ENCODE results near the gene GAB4.
A peak's percentile ranks its signal among the peaks of the same experiment; 100 is the strongest.

GAB4 gene, protein sequence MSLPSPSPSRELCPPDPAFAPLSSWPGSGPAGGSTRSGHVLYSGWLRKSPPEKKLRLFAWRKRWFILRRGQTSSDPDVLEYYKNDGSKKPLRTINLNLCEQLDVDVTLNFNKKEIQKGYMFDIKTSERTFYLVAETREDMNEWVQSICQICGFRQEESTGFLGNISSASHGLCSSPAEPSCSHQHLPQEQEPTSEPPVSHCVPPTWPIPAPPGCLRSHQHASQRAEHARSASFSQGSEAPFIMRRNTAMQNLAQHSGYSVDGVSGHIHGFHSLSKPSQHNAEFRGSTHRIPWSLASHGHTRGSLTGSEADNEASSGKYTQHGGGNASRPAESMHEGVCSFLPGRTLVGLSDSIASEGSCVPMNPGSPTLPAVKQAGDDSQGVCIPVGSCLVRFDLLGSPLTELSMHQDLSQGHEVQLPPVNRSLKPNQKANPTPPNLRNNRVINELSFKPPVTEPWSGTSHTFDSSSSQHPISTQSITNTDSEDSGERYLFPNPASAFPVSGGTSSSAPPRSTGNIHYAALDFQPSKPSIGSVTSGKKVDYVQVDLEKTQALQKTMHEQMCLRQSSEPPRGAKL

DNA sequence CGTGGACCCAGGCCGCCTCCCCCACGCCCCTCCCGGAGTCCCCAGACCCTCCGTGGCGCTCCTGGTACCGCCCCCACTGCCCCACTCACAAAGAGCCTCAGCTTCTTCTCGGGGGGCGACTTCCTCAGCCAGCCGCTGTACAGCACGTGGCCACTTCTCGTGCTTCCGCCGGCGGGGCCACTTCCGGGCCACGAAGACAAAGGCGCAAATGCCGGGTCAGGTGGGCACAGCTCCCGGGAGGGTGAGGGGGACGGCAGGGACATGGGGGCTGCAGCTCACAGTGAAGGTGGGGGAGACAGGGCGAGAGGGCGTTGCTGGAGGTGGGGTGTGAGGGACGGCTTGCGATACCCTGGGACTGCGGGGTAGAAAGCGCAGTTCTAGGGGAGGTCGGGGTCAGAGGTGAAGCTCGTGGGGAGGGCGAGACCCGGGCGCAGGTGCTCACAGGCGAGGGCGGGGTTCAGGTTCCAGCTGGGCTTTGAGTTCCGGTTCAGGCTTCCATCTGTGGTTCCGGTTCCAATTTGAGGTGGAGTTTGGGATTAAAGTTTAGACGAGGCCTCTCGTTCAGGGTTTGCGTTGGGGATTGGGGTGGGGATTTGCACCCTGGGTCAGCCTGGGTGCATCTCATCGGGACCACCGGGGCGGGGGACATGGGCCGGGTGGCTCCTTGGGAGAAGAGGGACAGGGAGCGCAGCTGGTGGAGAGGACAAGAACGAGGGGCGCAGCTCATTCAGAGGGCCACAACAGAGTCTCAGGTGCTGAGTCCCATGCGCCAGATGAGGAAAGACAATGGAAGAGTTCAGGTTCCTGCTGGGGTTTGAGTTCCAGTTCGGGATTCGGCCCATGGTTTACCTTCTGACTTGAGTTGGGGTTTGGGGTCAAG, at the start of gene GAB4:
TSS of gene GAB4 (minus strand) at position 371 of the 880 bp plus-strand sequence. CDS start at position 263, 108 bp downstream.
- H3K4me3 ChIP-seq (ENCODE audit: low read depth, low read length) = no peak within 1 kb of the TSS
- TF ChIP-seq, protein P1, sequence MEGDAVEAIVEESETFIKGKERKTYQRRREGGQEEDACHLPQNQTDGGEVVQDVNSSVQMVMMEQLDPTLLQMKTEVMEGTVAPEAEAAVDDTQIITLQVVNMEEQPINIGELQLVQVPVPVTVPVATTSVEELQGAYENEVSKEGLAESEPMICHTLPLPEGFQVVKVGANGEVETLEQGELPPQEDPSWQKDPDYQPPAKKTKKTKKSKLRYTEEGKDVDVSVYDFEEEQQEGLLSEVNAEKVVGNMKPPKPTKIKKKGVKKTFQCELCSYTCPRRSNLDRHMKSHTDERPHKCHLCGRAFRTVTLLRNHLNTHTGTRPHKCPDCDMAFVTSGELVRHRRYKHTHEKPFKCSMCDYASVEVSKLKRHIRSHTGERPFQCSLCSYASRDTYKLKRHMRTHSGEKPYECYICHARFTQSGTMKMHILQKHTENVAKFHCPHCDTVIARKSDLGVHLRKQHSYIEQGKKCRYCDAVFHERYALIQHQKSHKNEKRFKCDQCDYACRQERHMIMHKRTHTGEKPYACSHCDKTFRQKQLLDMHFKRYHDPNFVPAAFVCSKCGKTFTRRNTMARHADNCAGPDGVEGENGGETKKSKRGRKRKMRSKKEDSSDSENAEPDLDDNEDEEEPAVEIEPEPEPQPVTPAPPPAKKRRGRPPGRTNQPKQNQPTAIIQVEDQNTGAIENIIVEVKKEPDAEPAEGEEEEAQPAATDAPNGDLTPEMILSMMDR (IDR thresholded peaks at IDR 0.05; ENCODE audit: borderline replicate concordance, insufficient read depth, low read depth, low read length) = no peak

DNA sequence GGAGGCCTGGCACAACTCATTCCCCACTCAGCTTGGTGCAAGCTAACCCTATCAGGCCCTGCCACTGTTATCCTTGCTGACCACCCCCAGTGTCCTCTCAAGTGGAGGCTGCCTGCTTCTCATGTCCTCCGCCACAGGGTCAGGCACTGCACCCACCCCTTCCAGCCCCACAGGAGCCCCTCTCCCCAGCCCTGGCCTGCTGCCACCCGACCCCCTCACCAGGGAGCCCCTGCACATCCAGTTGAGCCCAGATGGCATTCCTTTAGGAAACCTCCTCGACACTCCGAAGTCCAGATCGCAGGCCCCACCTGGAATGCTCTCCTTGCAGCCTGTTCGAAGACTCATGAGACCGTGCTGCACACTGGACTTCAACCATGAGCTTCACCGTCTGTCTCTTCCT, 48.8 kb upstream of the GAB4 start:
- no peak overlapping the region for H3K4me3 ChIP-seq (ENCODE audit: low read depth, low read length)
- TF ChIP-seq, protein P1 (IDR thresholded peaks at IDR 0.05; ENCODE audit: borderline replicate concordance, insufficient read depth, low read depth, low read length) = no peak

DNA sequence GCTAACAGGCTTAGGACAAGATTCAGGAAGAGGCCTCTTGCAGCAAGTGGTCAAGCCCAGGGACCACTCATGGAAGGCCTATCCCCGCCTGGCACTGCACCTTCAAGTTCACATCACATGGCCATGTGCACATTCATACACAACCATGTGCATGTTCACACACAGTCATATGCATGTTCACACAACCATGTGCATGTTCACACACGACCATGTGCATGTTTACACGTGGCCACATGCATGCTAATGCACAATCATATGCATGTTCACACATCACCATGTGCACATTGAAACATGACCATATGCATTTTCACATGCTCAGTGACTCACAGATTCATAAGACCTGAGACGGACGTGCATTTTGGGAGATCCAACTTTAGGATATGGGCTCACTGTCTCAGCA, 48.0 kb upstream of the GAB4 start:
- H3K4me3 ChIP-seq (ENCODE audit: low read depth, low read length) = no peak overlapping the region
- TF ChIP-seq, protein P1 (IDR thresholded peaks at IDR 0.05; ENCODE audit: borderline replicate concordance, insufficient read depth, low read depth, low read length) = no peak

DNA sequence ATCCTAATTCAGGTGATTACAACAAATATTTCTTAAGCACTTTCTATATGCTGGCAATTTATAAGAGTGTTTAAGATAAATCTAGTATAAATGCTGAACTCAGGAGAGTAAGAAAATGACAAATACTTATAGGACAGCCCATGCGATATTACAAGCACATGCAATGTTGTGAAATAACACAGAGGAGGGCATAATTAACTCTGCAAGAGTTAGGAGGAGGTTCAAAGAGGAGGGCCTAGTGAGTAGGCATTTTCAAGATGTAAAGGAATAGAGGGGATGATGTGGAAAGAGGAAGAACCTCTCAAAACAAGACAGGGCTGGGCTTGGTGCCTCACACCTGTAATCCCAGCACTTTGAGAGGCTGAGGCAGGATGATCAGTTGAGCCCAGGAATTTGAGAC, 39.6 kb upstream of the GAB4 start:
- no peak overlapping the region for H3K4me3 ChIP-seq (ENCODE audit: low read depth, low read length)
- TF ChIP-seq, protein P1 (IDR thresholded peaks at IDR 0.05; ENCODE audit: borderline replicate concordance, insufficient read depth, low read depth, low read length) = no peak

DNA sequence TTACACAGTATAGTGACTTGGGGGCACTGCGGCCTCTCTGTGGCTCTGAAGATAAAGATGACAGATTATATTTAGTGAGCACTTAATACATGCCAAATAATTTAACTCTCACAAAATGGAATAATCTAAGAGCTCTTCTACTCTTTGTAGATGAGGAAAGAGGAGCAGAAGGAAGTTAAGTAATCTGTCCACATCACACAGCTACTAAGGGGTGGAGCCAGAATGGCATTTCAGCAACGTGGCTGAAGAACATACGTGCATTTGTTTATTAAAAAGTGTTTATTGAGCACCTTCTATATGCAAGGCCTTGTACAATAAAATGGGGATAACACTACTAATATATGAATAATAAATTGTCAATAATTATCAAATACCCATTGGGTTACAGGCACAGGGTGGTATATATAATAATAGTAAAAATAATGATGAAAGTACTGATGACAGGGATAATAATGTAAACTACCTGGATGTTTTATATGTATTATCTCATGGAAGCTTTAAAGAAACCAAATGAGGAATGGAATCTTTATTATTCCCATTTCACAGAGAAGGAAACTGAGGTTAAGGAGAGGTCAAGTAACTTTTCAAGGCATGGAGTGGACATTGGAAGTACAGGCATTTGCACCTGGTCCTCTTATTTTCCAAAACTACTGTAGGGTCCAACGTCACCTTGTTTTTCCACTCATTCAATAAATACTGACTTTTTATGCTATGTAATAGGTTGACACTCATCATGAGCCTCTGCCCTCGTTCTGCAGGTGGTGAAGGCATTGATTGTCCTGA, 38.7 kb upstream of the GAB4 start:
- H3K4me3 ChIP-seq (ENCODE audit: low read depth, low read length) = no peak overlapping the region
- TF ChIP-seq, protein P1 (IDR thresholded peaks at IDR 0.05; ENCODE audit: borderline replicate concordance, insufficient read depth, low read depth, low read length) = no peak

DNA sequence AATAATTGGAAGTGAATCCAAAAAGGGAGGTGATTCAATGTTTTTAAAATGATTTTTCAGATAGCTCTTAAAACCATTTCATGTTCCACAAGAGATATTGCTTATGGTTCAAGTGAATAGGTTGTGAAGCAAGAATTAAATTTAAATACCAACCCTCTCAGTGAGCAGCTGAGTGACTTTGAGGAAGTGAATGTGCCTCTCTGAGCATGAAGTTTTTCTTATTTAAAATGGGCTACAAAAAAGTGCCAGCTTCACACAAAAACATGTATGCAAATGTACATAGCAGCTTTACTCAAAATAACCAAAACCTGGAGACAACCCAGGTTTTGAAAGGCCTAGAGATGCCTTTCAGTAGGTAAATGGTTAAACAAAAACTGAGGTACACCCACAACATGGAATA, 35.5 kb upstream of the GAB4 start:
- TF ChIP-seq, protein P1 (IDR thresholded peaks at IDR 0.05; ENCODE audit: borderline replicate concordance, insufficient read depth, low read depth, low read length) = no peak
- no peak overlapping the region for H3K4me3 ChIP-seq (ENCODE audit: low read depth, low read length)

DNA sequence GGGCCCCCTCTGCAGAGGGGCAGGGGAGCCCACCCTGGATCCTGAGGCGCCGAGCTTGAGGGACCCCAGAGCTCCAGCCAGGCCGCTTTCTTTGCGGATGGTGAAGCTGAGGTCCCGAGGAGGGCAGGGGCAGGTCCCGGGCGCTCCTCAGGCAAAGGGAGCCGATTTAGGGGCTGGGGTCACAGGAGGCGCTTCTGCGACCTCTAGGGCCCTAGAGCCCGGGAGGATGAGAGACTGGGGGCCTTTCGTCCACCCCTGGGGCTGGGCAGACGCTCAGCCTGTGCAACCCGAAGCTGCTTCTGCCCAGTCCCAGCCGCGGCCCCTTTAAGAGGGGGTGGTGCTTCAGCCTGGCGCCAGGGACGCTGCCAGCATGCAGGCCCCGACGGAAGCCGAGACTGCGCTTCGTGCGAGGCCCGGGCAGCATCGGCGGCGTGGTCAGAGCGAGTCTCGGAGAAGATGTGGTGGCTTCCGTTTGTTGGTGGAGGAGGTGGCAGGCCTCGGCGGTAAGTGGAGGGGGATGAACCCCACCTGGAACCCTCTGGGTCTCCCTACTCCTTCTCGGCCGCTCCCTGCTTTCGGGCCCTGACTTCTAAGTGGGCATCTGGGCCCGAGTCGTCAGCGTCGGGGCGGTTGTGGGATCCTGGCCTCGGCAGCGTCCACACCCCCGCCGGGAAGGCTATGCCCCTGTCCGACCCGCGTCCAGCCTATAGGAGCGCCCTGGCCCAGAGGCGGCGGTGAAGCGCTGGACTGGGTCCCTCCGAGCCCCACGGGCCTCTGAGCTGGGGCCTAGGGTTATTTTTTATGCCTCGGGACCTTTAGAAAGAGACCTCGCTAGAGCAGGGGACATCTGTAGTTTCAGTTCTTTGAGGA, 29.1 kb upstream of the GAB4 start:
- peak overlapping the region; percentile 61 for H3K4me3 ChIP-seq (ENCODE audit: low read depth, low read length)

DNA sequence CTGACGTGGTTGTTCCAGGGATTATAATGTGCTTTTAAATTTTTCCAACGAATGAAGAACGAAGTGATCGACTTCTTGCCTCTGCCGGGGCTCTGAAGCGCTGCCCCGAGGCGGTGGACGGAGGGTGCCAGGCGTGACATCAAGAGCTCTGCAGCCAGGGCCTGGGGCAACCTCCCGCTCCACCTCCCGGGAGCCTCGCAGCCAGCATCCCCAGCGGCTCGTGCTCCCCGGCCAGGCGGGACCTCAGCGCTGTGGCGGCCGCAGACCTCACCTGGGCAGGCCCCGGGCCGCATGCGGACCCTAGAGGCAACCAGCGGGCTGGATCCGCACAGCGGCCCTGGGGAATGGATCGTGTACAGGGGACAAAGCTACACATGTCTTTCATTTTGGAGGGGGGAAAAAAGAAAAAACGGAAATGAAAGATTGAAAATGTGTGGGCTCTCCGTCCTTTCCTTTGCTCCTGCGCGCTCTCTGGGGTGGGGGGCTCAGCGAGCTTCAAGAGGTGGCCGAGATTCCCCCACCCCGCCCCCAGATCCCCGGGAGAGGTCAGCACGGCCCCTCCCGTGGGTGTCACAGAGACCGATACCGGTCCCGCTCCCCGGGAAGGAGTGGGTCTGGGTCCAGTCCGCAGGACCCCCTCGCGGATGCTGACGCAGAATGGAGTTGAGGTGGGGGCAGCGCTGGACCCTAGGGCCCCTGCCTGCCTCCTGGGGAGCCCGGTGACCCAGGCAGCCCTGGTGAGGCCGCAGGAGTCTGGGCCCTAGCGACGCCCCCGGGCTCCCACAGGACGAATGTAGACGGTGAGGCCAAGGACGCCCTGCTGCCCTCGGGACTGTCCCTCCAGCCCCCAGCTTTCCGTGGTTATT, 28.2 kb upstream of the GAB4 start:
- peak overlapping the region; percentile 37 for H3K4me3 ChIP-seq (ENCODE audit: low read depth, low read length)
